Upper lobe of left lung (tissue), 6 donors: Measurements from ENCODE around the gene IKZF4. TPM values are rescaled to one million over a fixed set of nuclear protein-coding genes. Genes with fewer than 3 reads are reported as not detected.
"Not testable (repeated sequence)": the region's sequence is repeated elsewhere in the genome, so short reads cannot be mapped to it uniquely, and the experiment has no call there.

ENCODE experiments used
- ATAC-seq, 2 donors: fragments of 200-7000 bp; cut with Tn5 transposase; one replicate each; pipeline ENCODE4 v1.9.1; 2022; ENCODE audit warnings: mild to moderate bottlenecking in 2 of 2, moderate library complexity in 2 of 2; ENCODE audit not compliant: low FRiP score in 2 of 2
- DNase-seq, 2 donors: peaks; one replicate each; pipeline ENCODE4 v3.0.0-alpha.2; 2019 to 2020
- H3K27ac ChIP-seq, 4 donors: fragments of 200-600 bp; sonication (generic); one replicate each; pipeline ENCODE4 v1.5.1; 2016 to 2019
- H3K27me3 ChIP-seq, 4 donors: fragments of 200-600 bp; sonication (generic); one replicate each; pipeline ENCODE4 v1.5.1; 2017 to 2019
- H3K36me3 ChIP-seq, 4 donors: fragments of 200-600 bp; sonication (generic); one replicate each; pipeline ENCODE4 v1.5.1; 2016 to 2019
- H3K4me1 ChIP-seq, 4 donors: fragments of 200-600 bp; sonication (generic); one replicate each; pipeline ENCODE4 v1.5.1; 2018 to 2019
- H3K4me3 ChIP-seq, 4 donors: fragments of 200-600 bp; sonication (generic); one replicate each; pipeline ENCODE4 v1.5.1; 2017 to 2019; ENCODE audit warnings: mild to moderate bottlenecking in 2 of 4, moderate library complexity in 1 of 4
- H3K9me3 ChIP-seq, 4 donors: fragments of 200-600 bp; sonication (generic); one replicate each; pipeline ENCODE4 v1.5.1; 2018 to 2019
- EP300 ChIP-seq, 4 donors: sonication (generic); formaldehyde crosslinking; IDR thresholded peaks; one replicate each; pipeline ENCODE4 v1.5.1; 2017; ENCODE audit warnings: antibody characterized with exemption in 4 of 4, control low read depth in 2 of 4
- POLR2A ChIP-seq, 4 donors: fragments of 450-650 bp; IDR thresholded peaks; one replicate each; pipeline ENCODE4 v1.5.1; 2016 to 2017; ENCODE audit warnings: antibody characterized with exemption in 4 of 4, mild to moderate bottlenecking in 2 of 4
- POLR2AphosphoS5 ChIP-seq, 2 donors: sonication (generic); formaldehyde crosslinking; IDR thresholded peaks; one replicate each; pipeline ENCODE4 v1.5.1; 2017; ENCODE audit warnings: antibody characterized with exemption in 2 of 2
- WGBS, 2 donors: methylation state at CpG; one replicate each; pipeline ENCODE4 v1.1.5; 2017 to 2018; 5-methylcytosine and 5-hydroxymethylcytosine counted together
- total RNA-seq, 6 donors: library from RNA; depleted of rRNA in 4 of 6; stranded (reverse); fragments of >200 nt in 4 of 6; gene quantifications; one replicate each; pipeline versions ENCODE4 v1.1.0 to v1.2.1, GENCODE V29; 2016 to 2021
- TF ChIP-seq, protein P1 (sequence below), 6 experiments: fragments of 450-650 bp in 4 of 6; fragments of 200-600 bp in 2 of 6; sonication (generic) in 2 of 6; IDR thresholded peaks; one replicate each; pipeline ENCODE4 v1.5.1; 2016 to 2019; ENCODE audit warnings: antibody characterized with exemption in 6 of 6
- donor health status: DM: no; HTN: no; CAD: no; lungs with moderate emphysema.
- donor health status: DM: no; HTN: yes; CAD: no; lungs with severe emphysema.

IKZF4 gene
- total RNA-seq, 6 donors from 2014 or later: 5.6 to 23.0 (median 9.3) TPM

DNA sequence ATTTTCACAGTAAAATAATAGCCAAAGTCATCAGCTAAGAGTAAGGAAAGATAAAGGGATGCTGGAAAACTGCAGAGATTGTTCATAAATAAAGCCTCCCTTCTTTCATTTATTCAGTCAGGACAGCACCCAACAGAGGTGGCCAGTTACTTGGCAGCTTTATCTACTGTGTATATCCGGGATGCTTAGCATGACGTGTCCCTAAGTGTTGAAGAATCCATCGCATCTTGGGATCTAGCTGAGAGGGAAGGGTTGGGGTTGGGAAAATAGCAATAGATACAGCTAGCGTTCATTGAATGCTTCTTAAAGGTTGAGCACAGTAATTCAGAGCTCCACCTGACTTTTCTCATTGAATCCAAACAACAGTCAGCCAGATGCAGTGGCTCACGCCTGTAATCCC, 53.6 kb downstream of the IKZF4 start:
- H3K27ac ChIP-seq: no peak overlapping the region
- no peaks in the 10 kb centered on the region for H3K27me3 ChIP-seq
- peaks cover 0 to 9% (median 9%) of the 10 kb centered on the region in 4 donors for H3K4me1 ChIP-seq
- DNase-seq (no peak), ATAC-seq (no peak)
- H3K9me3 ChIP-seq: no peaks in the 10 kb centered on the region
- WGBS, 2 donors: 79 to 84% methylated on average over 5 of the region's 5 CpGs
- TF ChIP-seq EP300 (IDR thresholded peaks at IDR 0.05): no peak
- TF ChIP-seq POLR2A (IDR thresholded peaks at IDR 0.05): no peak
- TF ChIP-seq, protein P1, sequence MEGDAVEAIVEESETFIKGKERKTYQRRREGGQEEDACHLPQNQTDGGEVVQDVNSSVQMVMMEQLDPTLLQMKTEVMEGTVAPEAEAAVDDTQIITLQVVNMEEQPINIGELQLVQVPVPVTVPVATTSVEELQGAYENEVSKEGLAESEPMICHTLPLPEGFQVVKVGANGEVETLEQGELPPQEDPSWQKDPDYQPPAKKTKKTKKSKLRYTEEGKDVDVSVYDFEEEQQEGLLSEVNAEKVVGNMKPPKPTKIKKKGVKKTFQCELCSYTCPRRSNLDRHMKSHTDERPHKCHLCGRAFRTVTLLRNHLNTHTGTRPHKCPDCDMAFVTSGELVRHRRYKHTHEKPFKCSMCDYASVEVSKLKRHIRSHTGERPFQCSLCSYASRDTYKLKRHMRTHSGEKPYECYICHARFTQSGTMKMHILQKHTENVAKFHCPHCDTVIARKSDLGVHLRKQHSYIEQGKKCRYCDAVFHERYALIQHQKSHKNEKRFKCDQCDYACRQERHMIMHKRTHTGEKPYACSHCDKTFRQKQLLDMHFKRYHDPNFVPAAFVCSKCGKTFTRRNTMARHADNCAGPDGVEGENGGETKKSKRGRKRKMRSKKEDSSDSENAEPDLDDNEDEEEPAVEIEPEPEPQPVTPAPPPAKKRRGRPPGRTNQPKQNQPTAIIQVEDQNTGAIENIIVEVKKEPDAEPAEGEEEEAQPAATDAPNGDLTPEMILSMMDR (IDR thresholded peaks at IDR 0.05): no peak
- no peak for TF ChIP-seq POLR2AphosphoS5 (IDR thresholded peaks at IDR 0.05)
- no peaks in the 10 kb centered on the region for H3K36me3 ChIP-seq
- no peak overlapping the region for H3K4me3 ChIP-seq

DNA sequence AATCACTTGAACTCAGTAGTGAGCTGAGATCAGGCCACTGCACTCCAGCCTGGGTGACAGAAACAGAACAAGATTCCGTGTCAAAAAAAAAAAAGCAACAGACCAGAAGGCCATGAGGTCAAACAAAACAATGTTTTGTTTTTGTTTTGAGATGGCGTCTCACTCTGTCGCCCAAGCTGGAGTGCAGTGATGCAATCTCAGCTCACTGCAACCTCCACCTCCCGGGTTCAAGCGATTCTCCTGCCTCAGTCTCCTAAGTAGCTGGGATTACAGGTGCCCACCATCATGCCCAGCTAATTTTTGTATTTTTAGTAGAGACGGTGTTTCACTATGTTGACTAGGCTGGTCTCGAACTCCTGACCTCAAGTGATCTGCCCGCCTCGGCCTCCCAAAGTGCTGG, 57.1 kb downstream of the IKZF4 start:
- H3K4me3 ChIP-seq, H3K36me3 ChIP-seq, H3K27me3 ChIP-seq, DNase-seq, ATAC-seq, H3K9me3 ChIP-seq: not testable (repeated sequence)
- H3K27ac ChIP-seq: peak overlapping the region in 1 of 4 donors; percentile 89
- peaks cover 7 to 26% (median 20%) of the 10 kb centered on the region in 4 donors for H3K4me1 ChIP-seq
- WGBS, 2 donors: 85 to 89% methylated on average over 9 of the region's 9 CpGs

DNA sequence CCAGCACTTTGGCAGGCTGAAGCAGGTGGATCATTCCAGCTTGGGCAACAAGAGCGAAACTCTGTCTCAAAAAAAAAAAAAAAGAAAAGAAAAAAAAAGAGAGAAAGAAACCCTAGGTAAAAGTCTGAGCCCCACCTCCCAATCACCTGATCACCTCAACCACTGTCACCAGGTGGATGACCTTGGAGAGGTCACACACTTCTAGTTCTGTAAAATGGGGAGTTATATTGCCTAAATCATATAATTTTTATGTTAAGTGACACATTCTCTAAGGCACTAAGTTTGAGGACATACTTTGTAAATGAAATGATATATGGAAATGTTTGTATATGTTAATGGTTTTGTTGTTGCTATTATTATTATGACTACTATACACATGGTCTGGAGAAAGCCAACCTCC, 57.6 kb downstream of the IKZF4 start:
- H3K36me3 ChIP-seq: no peaks in the 10 kb centered on the region
- peaks cover 7 to 30% (median 20%) of the 10 kb centered on the region in 4 donors for H3K4me1 ChIP-seq
- 93 to 94% methylated on average over 1 of the region's 1 CpG for WGBS, 2 donors
- DNase-seq (no peak), ATAC-seq (no peak)
- peaks cover 0 to 9% (median 7%) of the 10 kb centered on the region in 4 donors for H3K27me3 ChIP-seq
- TF ChIP-seq, protein P1 (IDR thresholded peaks at IDR 0.05): no peak
- TF ChIP-seq EP300 (IDR thresholded peaks at IDR 0.05) (no peak), POLR2AphosphoS5 (IDR thresholded peaks at IDR 0.05) (no peak), POLR2A (IDR thresholded peaks at IDR 0.05) (no peak)
- no peaks in the 10 kb centered on the region for H3K9me3 ChIP-seq
- H3K4me3 ChIP-seq: no peak overlapping the region
- H3K27ac ChIP-seq: peak overlapping the region in 2 of 4 donors; percentile 89 to 94

GRCh38 chr12:56078931-56079722, 58.3 kb downstream of the IKZF4 start:
- DNase-seq: peak; percentile 95 to 98
- Histone ChIP-seq H3K36me3 (no peaks in the 10 kb centered on the region), H3K4me1 (peaks cover 7 to 30% (median 20%) of the 10 kb centered on the region in 4 donors), H3K9me3 (no peaks in the 10 kb centered on the region), H3K4me3 (peak overlapping the region; percentile 40 to 73 (median 60)), H3K27ac (peak overlapping the region; percentile 84 to 94 (median 88)), H3K27me3 (peaks cover 0 to 9% (median 7%) of the 10 kb centered on the region in 4 donors)
- ATAC-seq: peak; percentile 92 to 93
- 0 to 3% methylated on average over 2 to 26 of the region's 50 CpGs for WGBS, 2 donors
- TF ChIP-seq, protein P1 (IDR thresholded peaks at IDR 0.05): peak; percentile 66 to 89 (median 82)
- peak; percentile 39 to 58 for TF ChIP-seq POLR2AphosphoS5 (IDR thresholded peaks at IDR 0.05)
- TF ChIP-seq EP300 (IDR thresholded peaks at IDR 0.05): no peak
- peak in 2 of 4 donors; percentile 34 to 43 for TF ChIP-seq POLR2A (IDR thresholded peaks at IDR 0.05)

DNA sequence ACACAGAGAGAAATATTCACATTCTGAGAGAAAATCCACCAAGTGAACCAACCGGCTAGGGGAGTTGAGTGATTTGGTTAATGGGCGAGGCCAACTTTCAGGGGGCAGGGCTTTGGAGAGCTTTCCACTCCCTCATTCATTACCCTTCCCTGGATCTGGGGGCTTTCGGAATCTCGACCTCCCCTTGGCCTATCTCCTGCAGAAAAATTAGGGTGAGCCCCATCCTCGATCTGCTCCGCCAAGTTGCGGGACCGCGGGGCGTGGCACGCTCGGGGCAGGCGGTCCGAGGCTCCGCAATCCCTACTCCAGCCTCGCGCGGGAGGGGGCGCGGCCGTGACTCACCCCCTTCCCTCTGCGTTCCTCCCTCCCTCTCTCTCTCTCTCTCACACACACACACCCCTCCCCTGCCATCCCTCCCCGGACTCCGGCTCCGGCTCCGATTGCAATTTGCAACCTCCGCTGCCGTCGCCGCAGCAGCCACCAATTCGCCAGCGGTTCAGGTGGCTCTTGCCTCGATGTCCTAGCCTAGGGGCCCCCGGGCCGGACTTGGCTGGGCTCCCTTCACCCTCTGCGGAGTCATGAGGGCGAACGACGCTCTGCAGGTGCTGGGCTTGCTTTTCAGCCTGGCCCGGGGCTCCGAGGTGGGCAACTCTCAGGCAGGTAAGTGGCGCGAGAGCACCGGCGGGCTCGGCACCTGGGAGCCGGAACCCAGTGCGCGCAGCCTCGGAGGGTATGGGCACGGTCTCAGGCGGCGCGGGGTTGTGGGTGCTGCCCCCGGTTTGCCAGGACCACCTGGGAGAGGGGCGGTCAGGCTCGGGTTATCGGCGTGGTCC, 59.1 kb downstream of the IKZF4 start, which contains the start of gene ERBB3:
TSS of gene ERBB3 (plus strand) at position 443 of the 833 bp plus-strand sequence. CDS start at position 579, 136 bp downstream.
- H3K4me3 ChIP-seq: peak within 1 kb of the TSS; percentile 40 to 73 (median 60)
- peak in 3 of 4 donors; percentile 29 to 74 (median 46) for TF ChIP-seq POLR2A (IDR thresholded peaks at IDR 0.05)
- TF ChIP-seq, protein P1 (IDR thresholded peaks at IDR 0.05): peak in 3 of 6 experiments; percentile 29 to 54 (median 31)
- peak; percentile 41 to 75 for TF ChIP-seq POLR2AphosphoS5 (IDR thresholded peaks at IDR 0.05)
- TF ChIP-seq EP300 (IDR thresholded peaks at IDR 0.05): no peak
- H3K4me1 ChIP-seq: peaks cover 7 to 30% (median 20%) of the 10 kb centered on the region in 4 donors
- ATAC-seq (peak; percentile 95 to 96), DNase-seq (peak; percentile 87 to 96)
- no peaks in the 10 kb centered on the region for H3K9me3 ChIP-seq
- peak within 1 kb of the TSS; percentile 84 to 94 (median 88) for H3K27ac ChIP-seq
- H3K36me3 ChIP-seq: peaks cover 0 to 2% (median 0%) of the 10 kb centered on the region in 4 donors
- peaks cover 0 to 9% (median 7%) of the 10 kb centered on the region in 4 donors for H3K27me3 ChIP-seq
- WGBS, 2 donors: 0 to 1% methylated on average over 50 to 57 of the region's 59 CpGs
